GM19455 (cell line): ENCODE results near the gene MYO1G.
"Not testable (repeated sequence)": the region's sequence is repeated elsewhere in the genome, so short reads cannot be mapped to it uniquely, and the experiment has no call there.

Experiments used
- ATAC-seq: cut with Tn5 transposase; IDR thresholded peaks from one replicate; pipeline ENCODE4 v1.9.1; 2021; ENCODE audit not compliant: unreplicated experiment

MYO1G gene

DNA sequence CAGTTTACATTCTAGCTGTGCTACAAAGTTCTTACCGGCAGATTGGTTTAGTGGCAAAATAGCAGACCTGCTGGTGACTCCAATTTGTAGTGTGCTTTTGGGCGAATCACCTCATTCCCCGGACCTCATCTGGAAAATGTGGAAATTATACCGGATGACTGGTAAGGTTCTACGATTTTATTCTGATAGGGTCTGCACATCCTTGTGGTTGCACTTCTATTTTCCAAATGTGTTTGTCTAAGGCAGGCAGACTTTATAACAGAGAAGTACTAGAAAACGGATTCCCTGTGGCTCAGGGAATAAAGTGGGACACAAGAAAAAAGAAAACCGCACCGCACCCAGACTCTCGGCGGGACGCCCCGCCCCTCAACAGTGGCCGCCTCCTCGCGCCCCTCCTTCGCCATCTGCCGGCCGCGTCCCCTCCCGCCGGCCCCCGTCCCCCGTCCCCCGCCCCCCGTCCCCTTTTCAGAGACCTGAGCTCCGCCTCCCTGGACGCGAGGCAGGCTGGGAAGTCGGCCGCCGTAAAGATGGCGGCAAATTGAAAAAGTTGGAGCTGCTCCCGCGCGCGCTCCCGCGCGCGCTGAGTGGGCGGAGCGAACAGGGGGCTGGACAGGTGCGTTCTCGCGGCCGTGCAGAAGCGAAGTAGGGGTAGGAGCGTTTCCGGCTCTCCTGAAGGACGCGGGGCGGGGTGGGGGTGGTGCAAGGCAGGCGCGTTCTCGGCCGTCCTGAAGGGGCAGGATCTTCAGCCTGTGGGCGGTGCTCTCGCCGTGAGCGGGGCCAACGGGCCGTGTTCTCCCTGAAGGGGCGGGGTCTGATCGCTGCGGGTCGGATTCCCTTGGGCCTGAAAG, 20.7 kb upstream of the MYO1G start:
- peak; percentile 71 for ATAC-seq

GRCh38 chr7:44998153-44998871, 19.5 kb upstream of the MYO1G start:
- no peak for ATAC-seq

GRCh38 chr7:44995555-44996493, 17.0 kb upstream of the MYO1G start:
- ATAC-seq, result no peak

DNA sequence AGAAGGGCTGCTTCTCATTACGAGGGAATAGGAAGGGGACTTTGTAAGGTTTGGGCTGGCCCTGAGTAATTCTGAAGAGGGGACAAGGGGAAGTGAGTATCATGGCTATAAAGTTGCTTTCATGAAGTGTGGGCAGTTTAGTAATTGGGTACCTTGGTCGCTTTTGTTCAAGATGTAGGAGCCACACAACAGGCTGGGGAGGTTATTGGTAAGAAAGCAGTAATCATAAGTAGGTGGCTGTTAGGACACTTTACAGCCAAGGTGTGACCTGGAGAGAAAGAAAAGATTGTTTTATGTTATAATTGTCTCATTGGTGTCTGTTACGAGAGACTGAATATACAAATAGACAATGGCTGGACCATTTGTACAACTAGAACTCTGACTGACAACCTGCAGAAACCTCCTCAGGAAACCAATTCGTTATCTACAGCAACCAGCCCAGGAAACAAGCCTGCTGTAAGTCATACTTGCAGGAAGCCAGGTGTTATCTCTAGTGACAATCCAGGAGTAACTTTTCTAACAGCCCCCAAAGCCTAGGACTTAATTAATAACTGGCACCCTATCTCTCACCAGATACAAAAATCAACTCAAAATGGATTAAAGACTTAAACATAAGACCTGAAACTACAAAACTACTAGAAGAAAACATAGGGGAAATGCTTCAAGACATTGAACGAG, 16.2 kb upstream of the MYO1G start:
- ATAC-seq, result no peak

DNA sequence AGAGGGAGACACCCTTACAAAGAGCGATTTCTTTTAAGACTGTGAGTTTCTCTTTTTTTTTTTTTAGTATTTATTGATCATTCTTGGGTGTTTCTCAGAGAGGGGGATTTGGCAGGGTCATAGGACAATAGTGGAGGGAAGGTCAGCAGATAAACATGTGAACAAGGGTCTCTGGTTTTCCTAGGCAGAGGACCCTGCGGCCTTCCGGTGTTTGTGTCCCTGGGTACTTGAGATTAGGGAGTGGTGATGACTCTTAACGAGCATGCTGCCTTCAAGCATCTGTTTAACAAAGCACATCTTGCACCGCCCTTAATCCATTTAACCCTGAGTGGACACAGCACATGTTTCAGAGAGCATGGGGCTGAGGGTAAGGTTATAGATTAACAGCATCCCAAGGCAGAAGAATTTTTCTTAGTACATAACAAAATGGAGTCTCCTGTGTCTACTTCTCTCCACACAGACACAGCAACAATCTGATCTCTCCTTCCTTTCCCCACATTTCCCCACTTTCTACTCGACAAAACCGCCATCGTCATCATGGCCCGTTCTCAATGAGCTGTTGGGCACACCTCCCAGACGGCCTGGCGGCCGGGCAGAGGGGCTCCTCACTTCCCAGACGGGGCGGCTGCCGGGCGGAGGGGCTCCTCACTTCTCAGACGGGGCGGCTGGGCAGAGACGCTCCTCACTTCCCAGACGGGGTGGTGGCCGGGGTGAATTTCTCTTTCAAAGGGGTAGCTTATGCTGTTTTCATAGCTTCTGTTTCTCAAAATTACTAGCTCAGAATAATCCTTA, 13.4 kb upstream of the MYO1G start:
- not testable (repeated sequence) for ATAC-seq

- no peak for ATAC-seq
Measured at GRCh38 chr7:44990109-44991023, 11.6 kb upstream of the MYO1G start.

DNA sequence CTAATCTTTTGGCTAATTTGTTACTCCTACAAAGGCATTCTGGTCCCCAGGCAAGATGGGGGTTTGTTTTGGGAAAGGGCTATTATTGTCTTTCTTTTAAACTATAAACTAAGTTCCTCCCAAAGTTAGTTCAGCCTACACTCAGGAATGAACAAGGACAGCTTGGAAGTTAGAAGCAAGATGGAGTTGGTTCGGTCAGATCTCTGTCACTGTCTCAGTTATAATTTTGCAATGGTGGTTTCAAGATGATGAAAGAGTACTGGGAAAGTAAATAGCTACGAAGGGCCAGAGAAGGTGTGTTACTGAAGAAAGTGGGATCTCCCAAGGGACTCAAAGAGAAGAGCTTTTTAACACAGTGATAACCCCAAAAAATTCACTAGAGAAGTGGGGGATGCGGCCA, 10.3 kb upstream of the MYO1G start:
- ATAC-seq, result no peak

- no peak for ATAC-seq
Measured at GRCh38 chr7:44988701-44989100, 9.9 kb upstream of the MYO1G start.

- no peak for ATAC-seq
Measured at GRCh38 chr7:44987996-44988395, 9.2 kb upstream of the MYO1G start.

DNA sequence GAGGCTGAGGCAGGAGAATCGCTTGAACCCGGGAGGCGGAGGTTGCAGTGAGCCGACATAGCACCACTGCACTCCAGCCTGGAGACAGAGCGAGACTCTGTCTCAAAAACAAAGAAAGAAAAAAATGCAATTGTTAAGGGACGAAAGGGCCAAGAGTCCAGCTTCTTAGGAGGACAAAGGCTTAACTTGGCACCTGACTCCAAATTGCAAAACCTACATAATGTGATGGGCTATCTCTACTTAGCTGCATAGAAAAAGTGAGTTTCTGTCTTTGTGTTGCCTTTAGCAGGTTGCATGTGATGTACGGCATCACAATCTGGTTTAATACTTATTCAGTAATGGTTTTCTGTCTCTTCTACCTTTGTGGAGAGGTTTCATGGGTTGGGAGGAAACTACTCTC, 8.6 kb upstream of the MYO1G start:
- ATAC-seq, result no peak

DNA sequence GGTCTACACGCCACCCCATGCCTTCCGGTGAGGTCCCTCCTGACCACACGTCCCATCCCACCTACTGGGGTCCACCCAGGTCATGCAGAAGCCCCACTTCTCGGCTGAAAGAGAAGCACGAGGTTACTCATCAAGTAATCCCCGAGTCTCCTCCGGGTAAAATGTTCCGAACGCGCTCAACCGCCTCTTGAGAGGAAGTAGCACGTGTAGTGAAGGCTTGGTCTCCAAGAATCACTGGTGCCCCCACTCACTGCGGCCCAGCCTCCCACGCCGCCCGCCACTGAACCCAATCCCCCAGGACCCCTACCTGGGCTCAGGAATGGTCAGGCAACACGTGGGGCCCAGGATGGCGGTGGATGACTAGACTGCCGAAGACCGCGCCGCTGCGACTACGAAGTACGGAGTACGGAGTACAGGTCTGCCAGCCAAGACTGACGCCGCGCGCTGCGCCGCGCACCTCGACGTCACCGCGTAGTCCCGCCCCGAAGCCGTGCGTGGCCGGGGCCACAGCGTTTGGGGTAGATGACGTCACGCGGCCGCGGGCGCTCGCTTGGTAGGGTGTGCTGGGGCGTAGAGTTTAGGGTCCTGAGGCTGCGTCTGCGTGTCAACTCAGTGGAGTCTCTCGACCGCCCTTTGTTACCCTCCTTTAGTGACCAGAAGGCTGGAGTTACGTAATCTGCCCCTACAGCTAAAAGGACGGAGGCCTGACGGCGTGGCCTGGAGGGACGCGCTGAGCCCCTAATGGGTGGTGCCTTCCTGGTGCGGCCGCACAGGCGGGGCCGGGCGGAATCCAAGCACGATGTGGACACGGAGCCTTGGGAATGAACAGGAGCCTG, 7.6 kb upstream of the MYO1G start:
- peak; percentile 95 for ATAC-seq

GRCh38 chr7:44985900-44986217, 7.0 kb upstream of the MYO1G start:
- ATAC-seq, result no peak

- ATAC-seq, result no peak
Measured at GRCh38 chr7:44985033-44985695, 6.3 kb upstream of the MYO1G start.

GRCh38 chr7:44984478-44984758, 5.6 kb upstream of the MYO1G start:
- ATAC-seq, result no peak

GRCh38 chr7:44983742-44984477, 5.1 kb upstream of the MYO1G start:
- no peak for ATAC-seq

GRCh38 chr7:44982970-44983369, 4.2 kb upstream of the MYO1G start:
- no peak for ATAC-seq

DNA sequence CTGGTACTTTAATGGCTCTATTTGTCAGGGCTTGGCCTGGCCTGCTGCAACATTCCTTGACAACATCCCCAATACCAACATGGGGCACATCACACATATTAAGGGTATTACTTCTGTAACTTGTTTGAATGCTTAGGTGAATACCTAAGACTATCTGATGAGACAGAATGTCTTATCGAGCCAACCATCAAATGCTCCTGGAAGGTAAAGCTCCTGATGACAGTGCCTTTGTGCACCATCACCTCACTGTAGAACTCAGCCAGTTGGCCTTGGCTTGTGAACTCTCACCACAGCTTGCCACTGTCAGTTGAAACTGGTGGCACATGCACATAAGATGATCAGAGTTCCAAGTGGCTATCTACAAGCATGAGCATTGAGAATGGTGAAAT, 3.7 kb upstream of the MYO1G start:
- ATAC-seq, result no peak
